A549 treated with GW870086 at 1 μM for 4 hours (cell line): ENCODE results near the gene TMEM151B. TPM values are rescaled to one million over a fixed set of nuclear protein-coding genes. Genes with fewer than 3 reads are reported as not detected.

Experiments used
- total RNA-seq: library from RNA; stranded (reverse); fragments of 200-300 nt; extraction: Qiagen RNA extraction; gene quantifications from 5 replicates; pipeline ENCODE4 v1.2.3, GENCODE V29; 2022; ENCODE audit warnings: low read depth

Gene TMEM151B
- total RNA-seq = 0.06 to 0.08 TPM (median 0.07 TPM) in 4 of 5 replicates, not detected in the other

DNA sequence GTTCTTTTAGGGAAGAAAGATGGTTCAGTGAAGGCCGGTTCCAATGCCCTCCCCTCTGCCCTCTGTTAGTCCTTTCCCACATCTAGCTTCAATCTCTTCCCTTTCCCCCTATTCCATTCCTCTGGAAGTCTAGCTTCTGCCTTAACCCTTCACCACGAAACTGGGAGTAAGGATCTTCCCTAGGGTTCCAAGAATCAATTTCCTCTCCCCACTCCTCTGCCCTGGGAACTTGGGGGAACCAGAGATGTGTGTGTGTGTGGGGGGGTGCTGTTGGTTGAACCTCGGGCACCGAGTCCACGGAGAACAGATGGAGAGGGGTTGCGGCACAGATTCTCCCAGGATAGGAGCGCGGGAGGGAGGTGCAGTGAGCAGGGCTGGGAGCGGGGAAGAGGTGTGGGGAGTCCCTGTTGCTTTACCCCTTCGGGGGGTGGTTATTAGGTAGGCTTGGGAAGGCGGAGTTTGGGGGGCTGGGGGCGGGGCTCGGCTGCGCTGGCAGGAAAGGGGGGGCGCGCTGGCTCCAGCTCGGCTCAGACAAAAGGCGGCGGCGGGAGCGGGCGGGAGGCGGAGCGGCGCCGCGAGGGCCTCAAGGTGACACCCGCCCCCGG, at the start of gene TMEM151B:
TMEM151B (plus strand) TSS at position 530 of the 605 bp plus-strand sequence. CDS start 293 bp downstream, outside the sequence.

GRCh38 chr6:44223319-44224028, 46.8 kb upstream of the TMEM151B start, which contains the start of gene SLC29A1:
Gene SLC29A1 (plus strand): TSS chr6:44223595. CDS start chr6:44227314, 3,719 bp downstream.

DNA sequence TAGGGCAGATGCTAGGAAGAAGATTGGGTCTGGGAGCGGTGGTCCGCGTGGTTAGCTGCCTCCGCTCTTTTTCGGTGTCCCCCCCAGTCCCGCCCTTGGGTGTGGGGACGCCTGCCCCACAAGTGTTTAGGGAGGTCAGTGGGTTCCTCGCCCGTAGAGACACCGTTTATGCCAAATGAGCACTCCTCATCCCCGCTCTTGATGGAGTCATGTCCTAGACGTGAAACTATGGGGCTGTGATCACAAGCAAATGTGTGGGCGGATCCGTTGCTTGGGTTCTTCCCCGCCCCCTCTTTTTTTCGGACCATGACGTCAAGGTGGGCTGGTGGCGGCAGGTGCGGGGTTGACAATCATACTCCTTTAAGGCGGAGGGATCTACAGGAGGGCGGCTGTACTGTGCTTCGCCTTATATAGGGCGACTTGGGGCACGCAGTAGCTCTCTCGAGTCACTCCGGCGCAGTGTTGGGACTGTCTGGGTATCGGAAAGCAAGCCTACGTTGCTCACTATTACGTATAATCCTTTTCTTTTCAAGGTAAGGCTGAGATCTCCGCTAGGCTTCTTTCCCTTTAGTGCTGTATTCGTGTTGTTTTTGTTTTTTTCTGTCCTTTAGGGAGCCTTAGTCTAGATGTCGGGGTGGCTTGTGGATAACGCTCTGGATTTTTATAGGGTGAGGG, 23.4 kb upstream of the TMEM151B start, which contains the start of gene HSP90AB1:
HSP90AB1 (plus strand) TSS at position 439 of the 675 bp plus-strand sequence. CDS start 1,529 bp downstream, outside the sequence.

DNA sequence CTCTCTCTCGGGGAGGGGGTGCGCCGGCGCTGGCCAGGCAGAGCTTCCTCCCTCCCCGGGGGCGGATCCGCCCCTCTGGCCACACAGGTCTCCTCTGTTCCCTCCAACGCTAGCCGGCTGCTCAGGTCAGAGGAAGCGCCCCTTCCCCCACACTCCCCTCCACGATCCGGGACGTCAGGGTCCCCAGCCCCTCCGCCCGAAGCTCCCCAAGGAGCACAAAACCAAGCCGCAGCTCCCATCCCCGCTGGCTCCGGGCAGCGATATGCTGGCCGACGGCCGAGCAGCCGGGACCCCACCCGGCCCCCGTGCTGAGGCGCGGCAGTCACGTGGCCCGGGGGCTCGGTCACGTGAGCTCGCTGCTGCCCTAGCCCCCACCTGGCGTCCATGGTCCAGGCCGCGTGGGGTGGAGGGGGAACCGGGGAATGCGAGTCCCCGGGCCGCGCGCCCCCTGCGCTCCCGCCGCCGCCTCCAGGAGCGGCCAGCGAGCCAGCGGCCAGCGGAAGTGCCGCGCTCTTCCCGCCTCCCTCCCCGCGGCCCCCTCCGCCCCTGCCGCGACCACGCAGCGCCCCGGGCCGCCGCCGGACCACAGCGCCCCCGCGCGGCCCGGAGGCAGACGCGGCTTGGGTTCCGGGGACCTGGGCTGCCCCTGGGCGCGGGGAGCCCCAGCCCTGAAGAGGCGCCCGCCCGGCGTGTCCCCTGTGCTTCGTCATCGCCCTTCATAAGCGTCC, 13.1 kb upstream of the TMEM151B start, which contains the start of gene SLC35B2:
SLC35B2 (minus strand) TSS at position 504 of the 728 bp plus-strand sequence; CDS start at position 386, 118 bp downstream.

GRCh38 chr6:44265007-44265721, 5.1 kb upstream of the TMEM151B start, which contains the start of gene NFKBIE:
Gene NFKBIE (minus strand): TSS chr6:44265551. CDS start chr6:44265346, 205 bp downstream.

DNA sequence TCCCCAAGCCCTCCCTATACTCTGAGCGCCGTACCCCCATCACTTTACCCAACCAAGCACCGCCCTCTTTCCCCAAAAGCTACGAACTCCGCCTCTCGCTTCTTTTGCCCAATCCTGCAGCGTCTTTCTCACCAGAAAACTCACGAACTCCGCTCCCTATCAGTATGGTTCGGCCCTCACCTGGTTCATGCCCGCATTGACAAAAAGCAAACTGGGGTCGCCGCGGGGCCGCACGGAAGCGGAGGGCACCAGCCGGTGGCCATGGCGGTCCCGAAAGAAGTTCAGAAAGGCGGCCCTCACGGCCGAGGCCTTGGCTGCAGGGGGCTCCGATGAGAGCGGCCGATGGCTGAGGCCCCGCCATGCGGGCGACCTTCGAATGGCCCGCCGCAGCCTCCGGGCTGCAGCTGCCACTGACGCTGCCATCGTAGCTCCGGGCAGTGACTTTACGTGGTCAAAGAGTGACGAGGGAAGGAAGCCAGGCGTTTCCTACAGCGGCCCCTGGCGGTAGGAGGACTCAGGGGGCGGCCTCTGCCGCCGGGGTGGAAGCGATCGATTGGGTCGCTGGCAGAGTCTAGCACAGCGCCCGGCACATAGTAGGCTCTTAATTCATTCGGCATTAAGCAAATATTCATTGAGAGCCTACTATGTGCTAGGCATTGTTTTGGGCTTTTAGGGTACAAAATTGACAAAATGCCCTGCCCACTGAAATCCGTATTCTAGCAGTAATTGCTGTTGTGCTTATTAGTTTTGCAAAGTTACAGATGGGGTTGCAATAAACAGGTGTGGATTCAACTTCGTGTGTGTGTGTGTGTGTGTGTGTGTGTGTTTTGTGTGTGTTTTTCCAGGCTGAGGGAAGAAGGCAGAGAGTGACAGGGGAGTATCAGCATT, 42.9 kb downstream of the TMEM151B start, which contains the start of gene AARS2:
AARS2 (minus strand) TSS at position 447 of the 888 bp plus-strand sequence; CDS start at position 423, 24 bp downstream.

DNA sequence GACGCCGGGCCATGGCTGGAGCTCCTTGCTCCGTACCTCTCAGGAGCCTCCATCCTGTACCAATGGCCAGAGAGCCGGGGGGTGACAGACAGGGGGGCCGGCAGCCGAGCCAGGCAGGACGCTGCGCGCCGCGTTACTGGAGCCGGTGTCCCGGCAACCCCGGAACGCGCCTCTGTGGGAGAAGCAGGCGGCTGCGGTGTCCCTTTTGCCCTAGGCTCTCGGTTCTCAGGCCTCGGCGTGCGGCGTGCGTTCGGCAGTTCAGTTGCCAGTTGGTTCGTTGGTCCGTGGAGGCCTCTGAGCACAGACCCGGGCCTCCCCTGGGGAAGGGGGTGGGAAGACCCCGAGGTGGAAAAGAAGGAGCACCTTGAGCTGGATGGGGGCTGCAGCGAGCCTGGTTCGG, 72.2 kb downstream of the TMEM151B start, which contains the start of gene SPATS1:
SPATS1 (plus strand) TSS at position 162 of the 400 bp plus-strand sequence. CDS start 446 bp downstream, outside the sequence.

Other genes with a start within 250 kb of the TMEM151B start
- 58.9 to 79.1 TPM (median 65.8 TPM) in 5 replicates for gene MRPL14, start 143.0 kb upstream of the TMEM151B start, total RNA-seq
- gene TMEM63B, start 142.9 kb upstream of the TMEM151B start, total RNA-seq = 12.9 to 16.4 TPM (median 15.4 TPM) in 5 replicates
- 0.09 TPM in 1 of 5 replicates, not detected in the others for gene CAPN11, start 111.6 kb upstream of the TMEM151B start, total RNA-seq
- not detected in 5 replicates for gene MYMX, start 53.5 kb upstream of the TMEM151B start, total RNA-seq
- gene SLC29A1, start 46.9 kb upstream of the TMEM151B start, total RNA-seq = 39.8 to 53.4 TPM (median 47.2 TPM) in 5 replicates
- gene HSP90AB1, start 23.3 kb upstream of the TMEM151B start, total RNA-seq = 1,114 to 1,282 TPM (median 1,178 TPM) in 5 replicates
- gene SLC35B2, start 12.9 kb upstream of the TMEM151B start, total RNA-seq = 52.4 to 67.0 TPM (median 66.4 TPM) in 5 replicates
- 6.6 to 9.7 TPM (median 8.5 TPM) in 5 replicates for gene NFKBIE, start 4.9 kb upstream of the TMEM151B start, total RNA-seq
- gene AARS2, start 42.9 kb downstream of the TMEM151B start, total RNA-seq = 5.8 to 7.6 TPM (median 6.8 TPM) in 5 replicates
- gene SPATS1, start 72.2 kb downstream of the TMEM151B start, total RNA-seq = not detected in 5 replicates
- 11.5 to 16.3 TPM (median 12.7 TPM) in 5 replicates for gene CDC5L, start 117.3 kb downstream of the TMEM151B start, total RNA-seq